NCI-H524 (cell line): ENCODE data around the gene ADAMTSL5.
A peak's percentile ranks its signal among the peaks of the same experiment; 100 is the strongest.
"Not testable (repeated sequence)": the region's sequence is repeated elsewhere in the genome, so short reads cannot be mapped to it uniquely, and the experiment has no call there.

Experiments used
- DNase-seq, 2 experiments: peaks; one replicate each; lab custom pipeline; 2025; lab: John Stamatoyannopoulos, UW

ADAMTSL5 gene

DNA sequence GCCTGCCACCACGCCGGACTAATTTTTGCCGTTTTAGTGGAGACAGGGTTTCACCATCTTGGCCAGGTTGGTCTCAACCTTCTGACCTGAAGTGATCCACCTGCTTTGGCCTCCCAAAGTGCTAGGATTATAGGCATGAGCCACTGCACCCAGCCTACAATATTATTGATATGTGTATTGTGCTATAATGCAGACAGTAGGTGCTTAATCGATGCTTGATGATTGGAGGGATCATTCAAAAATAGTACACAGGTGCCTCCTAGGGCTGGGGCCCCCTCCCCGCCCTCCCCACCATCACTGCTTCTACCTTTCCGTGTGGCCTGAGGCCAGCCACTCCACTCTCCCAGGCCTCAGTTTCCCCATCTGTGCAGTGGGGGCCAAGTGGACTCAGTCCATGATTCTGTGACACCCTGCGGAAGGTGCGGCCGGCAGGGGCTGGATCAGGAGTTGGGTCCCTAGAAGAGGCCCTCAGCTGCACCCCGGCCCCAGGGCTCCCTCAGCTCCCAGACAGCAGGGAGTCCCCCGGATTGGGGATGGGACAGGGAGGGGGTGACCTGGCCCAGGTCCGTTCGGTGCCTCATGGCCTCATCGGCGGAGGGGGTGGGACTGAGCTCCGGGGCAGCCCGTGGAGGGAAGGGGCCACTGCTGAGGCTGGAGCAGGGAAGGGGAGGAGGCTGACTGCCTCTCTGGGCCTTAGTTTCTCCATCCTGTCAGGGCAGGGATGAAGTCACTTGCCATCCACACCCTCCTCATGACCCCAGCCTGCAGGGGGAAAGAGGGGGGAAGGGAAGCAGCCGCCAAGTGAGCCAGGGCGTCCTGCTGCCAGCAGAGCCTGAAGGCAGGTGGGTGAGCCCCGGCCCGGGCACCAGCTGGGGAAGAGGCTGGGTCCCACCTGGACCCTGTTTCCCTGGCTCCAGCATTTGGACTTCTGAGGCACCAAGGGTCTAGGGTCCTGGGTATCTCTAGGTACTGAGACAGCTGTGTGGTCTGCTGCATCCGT, 1.2 kb downstream of the ADAMTSL5 start:
- no peak for DNase-seq

DNA sequence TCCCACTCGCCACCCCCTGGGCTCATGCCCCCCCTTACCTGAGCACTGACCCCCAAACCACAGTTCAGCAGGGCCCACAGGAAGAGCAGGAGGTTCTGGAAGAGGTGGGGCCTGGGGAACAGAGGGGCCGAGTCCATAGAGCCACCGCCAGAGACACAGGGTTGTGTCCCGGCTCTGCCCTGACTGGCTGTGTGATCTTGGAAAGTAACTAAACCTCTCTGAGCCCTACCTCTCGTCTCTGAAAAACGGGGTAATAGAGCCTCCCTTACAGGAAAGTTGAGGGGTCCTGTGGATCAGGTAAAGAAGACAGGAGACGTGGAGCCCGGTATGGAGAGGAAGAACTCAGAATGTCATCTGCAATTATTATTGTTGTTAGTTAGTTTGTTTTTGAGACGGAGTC, 2.0 kb downstream of the ADAMTSL5 start:
- no peak for DNase-seq

DNA sequence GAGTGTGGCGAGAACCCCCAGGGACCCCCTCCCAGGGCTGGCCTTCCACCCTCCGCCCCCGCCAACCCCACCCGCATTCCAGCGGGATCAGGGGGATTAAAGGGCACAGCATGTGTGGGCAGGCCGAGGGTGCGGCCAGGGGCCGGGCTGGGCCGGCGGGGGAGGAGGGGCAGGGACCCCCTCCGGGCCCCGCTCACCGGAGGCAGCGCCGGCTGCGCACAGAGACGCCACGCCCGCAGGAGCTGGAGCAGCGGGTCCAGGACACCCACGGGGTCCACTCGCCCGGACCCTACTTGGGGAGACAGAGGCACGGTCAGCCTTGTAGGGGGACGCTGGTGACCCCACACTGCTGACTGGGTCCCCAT, 2.4 kb downstream of the ADAMTSL5 start:
- no peak for DNase-seq

DNA sequence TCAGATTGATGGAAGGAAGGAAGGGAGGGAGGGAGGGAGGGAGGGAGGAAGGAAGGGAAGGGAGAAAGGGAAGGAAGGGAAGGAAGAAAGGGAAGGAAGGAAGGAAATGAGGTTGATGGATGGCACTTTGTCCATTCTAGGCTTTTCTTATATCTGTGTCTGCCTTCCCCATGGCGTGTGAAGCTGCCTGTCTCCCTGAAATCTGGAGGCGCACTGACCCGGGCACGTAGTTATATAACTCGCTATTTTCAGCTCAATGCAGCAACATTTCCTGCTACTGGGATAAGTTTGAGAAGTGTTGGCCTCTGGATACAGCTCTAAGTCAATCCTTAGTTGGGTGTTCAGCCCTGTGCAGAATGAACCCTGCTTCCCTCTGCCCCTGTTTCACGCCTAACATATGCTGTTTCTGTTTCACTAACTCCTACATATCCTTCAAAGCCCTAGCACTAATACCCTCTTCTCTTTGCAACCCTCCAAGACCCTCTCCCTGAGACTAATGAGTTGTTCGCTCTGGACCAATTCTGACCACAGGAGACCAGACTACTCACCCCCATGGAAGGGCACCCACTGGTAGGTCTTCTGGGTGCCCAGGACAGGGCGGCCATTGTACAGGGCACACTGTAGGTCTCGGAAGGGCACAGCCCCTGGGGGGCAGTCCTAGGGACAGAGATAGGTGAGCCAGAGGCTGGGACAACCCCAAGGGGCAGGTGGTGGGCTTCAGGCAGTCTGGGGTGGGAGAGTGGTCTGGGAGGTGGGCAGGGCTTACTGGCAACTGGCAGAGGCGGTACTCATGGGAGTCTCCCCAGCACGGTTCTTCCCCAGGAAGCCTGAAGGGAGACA, 3.0 kb downstream of the ADAMTSL5 start:
- no peak for DNase-seq

DNA sequence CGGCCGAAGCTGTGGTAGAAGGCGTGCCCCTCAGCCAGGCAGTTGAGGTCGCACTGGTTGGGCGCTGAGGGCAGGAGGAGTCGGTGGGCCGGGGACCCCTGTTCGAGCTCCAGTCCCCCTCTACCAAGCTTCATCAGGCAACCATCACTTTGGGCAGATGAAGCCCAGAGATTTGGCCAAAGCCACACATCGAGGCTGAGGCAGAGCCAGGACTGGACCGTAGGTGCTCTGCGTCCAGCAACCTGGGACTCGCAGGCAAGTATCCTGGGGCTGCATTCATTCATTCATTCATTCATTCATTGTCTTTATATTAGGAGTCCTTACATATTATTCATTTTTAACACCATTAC, 4.3 kb downstream of the ADAMTSL5 start:
- DNase-seq, result no peak

DNA sequence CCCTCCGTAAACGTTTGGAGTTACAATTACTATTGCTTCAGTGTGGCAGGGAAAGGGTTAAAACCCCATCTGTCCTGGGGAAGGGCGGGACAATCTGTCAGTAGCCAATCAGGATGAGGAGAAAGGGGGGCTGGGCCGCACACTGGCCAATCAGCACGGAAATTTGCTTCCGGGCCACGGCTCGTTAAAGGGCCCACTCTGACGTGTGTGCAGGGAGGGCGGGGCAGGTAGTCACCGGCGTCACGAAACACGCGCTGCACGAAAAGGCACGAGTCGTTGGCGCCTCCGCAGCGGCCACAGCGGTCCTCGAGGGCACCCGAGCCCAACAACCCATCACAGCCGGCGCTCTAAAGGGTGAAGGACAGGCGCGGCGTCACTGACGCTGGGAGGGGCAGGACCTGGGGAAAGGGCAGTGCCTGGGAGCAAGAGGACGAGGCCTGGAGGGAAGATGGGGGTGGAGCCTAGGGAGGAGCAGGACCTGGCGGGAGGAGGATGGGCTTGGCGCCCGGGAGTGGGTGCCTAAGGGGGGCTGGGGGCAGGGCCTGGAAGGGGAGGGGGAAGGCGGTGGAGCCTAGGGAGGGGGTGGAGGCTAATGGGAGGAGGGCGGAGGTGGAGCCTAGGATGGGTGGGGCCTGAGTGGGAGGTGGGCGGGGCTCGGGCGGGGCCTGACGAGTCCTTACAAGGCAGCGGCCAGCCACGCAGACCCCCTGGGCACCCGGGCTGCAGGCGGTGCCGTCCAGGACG, 4.9 kb downstream of the ADAMTSL5 start:
- DNase-seq, result peak; percentile 91 to 95

DNA sequence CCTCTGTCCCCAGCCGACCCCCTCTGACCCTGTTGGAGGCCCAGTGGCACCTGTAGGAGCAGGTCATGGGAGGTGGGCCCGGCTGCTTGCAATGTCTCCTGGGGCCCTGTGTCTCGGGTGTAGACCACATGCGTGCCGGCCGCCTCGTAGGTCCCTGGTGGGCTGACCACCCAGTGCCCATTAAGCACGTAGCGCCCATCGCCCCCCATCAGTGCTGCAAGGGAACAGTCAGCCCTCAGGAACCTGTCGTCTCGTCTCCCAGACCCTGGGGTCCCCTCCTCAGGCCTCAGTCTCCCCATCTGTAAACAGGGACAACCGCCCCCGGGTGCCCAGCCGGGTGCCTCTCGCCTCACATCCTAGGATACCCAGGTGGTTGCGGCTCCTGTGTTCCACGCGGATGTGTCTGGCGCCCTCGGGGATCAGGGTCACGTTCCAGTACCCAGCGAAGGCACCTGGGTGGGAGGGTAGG, 5.6 kb downstream of the ADAMTSL5 start:
- DNase-seq, result no peak

DNA sequence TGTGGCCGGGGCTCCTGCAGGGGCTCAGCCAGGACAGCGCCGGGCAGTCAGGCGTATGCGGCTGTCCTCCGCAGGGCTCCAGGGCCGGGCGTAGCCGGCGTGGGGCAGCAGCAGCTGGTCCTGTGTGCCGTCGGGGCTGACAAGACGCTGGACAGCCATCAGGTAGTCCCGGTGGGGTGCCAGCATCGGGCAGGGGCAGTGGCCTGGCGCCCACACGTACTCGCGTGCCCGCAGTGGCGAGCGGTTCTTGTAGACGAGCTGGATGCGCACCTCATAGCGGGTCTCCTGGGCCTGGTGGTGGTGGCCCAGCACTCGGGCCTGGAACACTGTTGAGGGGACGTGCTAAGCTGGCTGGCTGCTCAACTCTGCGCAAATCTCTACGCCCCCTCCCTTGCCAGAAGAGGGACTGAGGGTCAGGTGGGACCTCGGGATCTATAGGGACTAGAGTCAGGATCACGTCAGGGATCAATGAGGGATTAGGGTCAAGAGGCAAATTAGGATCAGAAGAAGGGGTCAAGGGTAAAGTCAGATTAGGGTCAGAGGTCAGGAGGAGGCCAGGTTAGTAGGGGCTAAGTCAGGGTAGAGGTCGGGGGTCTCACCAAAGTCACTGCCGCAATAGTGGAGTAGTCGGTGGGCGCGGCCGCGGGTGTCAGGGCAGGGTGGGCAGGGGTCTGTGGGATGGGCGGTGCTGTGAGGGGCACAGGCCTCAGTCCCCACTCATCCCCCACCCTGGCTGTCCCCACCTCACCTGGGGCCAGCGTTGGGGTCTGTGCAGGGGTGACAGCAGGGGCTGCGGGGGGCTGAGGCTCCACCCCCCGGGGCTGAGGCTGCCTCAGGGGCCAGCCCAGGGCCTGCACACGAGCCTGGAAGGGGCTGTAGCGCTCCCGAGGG, 6.6 kb downstream of the ADAMTSL5 start:
- no peak for DNase-seq

DNA sequence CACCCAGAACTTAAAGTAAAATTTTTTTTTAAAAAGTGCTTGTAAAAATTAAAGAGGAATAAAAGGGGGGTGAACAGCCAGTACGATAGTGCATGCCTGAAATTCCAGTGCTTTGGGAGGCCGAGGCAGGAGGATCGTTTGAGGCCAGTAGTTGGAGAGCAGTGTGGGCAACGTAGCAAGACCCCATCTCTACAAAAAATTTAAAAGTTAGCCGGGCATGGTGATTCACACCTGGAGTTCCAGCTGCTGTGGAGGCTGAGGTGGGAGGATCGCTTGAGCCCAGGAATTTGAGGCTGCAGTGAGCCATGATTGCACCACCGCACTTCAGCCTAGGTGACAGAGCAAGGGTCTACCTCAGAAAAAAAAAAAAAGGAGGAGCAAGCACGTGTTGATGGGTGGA, 7.8 kb downstream of the ADAMTSL5 start:
- DNase-seq, result no peak

DNA sequence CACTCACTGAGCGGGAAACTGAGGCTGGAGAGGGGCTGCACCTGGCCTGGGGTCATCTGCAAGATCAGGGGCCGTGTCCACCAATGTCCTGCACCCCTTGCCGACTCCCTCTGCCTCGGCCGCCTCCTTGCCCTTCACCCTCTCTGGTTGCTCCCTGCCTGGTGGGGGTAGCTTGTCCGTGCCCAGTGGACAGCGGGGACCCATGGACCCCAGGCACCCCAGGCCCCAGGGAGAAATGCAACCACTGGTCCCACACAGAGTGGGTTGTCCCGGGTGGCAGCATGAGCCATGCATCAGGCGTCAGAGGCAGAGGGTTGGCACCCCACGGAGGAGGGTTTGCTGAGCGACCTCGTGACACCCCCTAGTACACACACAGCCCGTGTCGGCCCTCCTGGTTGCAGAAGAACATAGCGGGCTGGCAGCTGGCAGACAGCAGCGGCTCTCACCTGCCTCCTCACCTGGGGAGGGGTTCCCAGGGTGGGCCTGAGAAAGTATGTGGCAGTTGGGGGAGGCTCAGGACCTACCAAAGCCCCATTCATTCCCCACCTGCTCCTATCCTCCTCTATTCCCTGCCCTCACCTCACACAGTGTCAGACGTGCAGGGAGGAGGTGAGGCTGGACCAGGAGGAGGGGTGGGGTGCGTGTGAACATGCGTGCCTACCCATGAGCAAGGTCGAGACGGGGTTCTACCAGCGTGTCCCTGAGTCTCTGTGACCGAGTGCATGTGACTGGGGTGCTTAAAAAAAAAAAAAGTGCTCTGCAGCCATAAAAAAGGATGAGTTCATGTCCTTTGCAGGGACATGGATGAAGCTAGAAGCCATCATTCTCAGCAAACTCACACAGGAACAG, 8.7 kb downstream of the ADAMTSL5 start:
- DNase-seq, result no peak

DNA sequence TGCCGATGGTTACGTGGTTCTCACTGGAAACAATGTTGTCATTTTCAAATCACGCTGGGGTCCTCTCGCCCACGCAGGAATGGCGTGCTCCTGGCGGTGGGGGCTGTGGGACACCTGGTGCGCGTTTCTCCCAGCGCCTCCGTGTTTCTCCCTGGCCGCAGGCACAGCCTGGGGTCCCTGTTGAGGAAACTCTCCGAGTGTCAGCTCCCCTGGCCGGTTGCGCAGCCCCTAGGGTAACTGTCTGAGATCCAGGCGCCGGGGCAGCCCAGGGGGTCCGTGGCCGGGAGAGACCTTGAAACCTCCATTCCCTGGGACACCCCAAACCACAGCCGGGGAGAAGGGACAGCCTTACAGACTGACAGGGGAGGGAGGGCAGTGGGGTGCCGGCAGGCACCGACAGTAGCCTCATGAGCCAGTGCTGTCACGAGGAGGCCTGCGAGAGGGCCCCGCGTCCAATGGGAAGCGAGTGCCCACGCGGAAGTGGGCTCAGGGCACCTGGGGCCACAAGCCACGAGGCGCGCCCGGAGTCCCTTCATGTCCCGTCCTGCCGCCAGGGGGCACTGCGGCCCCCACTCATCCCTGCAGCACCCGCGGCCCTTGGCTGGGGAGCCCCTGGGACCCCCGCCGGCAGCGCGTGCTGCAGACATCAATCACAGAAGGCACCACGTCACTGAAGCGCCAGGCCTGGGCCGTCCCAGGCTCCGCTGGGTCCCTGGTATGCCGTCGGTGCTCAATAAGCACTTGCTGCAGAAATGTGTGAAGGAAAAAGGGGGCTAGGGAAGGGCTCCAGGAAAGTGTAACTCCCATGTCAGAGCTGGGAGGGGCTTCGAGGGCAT, 9.5 kb downstream of the ADAMTSL5 start:
- peak in 1 of 2 experiments; percentile 40 for DNase-seq

DNA sequence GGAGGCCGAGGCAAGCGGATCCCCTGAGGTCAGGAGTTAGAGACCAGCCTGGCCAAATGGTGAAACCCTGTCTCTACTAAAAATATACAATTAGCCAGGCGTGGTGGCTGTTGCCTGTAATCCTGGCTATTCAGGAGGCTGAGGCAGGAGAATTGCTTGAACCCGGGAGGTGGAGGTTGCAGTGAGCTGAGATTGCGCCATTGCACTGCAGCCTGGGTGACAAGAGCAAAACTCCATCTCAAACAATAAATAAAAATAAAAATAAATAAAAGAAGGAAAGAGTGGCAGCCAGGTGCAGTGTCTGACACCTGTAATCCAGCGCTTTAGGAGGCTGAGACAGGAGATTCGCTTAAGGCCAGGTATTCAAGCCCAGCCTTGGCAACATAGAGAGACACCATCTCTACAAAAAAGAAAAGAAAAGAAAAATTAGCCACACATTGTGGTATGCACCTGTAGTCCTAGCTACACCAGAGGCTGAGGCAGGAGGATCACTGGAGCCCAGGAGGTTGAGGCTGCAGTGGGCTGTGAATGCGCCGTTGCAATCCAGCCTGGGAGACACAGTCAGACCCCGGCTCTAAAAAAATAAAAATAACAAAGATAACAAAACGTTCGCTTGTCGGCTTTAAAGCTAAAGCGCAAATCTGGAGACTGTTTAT, 10.3 kb downstream of the ADAMTSL5 start:
- DNase-seq, result no peak

DNA sequence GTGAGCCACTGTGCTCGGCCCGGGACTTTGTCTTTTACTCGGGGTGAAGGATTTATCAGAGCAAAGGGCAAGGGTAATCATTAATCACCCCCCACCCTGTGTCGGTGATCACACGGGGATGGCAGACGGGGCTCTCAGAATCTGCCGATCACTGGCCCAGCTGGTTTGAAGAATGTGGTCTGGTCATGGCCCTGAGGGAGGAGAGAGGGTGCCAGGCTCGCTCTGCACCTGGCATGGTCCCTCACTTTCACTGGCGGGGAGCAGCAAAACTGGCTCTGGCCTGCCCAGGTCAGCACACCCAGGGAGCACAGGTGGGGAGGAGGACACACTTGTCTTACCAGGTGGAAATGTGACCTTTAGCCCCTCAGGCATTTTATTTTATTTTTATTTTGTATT, 11.6 kb downstream of the ADAMTSL5 start:
- DNase-seq, result no peak

DNA sequence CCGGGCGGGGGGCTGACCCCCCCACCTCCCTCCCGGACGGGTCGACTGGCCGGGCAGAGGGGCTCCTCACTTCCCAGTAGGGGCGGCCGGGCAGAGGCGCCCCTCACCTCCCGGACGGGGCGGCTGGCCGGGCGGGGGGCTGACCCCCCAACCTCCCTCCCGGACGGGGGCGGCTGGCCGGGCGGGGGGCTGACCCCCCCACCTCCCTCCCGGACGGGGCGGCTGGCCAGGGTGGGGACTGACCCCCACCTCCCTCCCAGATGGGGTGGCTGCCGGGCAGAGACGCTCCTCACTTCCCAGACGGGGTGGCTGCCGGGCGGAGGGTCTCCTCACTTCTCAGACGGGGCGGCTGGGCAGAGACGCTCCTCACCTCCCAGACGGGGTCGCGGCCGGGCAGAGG, 13.6 kb downstream of the ADAMTSL5 start:
- not testable (repeated sequence) for DNase-seq

DNA sequence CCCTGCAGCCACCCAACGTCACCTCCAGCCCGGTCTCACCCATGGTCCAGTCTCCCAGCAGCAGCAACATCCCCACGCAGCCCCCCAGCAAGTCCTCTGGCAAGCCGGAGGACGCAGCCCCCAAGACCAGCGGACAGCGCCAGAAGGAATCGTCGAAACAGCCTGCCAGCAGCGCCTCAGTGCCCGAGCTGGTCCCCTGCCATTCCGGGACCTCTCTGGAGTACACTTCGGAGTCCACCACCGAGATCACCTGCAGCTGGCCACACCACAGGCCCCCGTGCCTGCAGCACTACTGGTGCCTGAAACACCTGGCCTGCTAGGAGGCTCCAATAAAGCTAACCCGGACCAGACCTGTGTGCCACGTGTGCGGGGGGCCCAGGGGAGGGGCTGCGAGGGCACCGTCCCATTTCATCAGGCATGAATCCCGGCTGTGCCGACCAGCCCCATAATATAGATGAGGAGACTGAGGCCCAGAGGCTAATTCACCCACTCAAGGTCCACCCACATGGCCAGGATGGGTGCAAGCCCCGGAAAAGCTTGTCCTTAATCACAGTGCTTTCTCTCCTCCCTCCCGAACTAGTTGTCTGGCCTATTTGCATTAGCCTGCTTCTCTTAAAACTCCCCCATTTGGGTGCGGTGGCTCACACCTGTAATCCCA, 15.1 kb downstream of the ADAMTSL5 start:
- DNase-seq, result no peak

DNA sequence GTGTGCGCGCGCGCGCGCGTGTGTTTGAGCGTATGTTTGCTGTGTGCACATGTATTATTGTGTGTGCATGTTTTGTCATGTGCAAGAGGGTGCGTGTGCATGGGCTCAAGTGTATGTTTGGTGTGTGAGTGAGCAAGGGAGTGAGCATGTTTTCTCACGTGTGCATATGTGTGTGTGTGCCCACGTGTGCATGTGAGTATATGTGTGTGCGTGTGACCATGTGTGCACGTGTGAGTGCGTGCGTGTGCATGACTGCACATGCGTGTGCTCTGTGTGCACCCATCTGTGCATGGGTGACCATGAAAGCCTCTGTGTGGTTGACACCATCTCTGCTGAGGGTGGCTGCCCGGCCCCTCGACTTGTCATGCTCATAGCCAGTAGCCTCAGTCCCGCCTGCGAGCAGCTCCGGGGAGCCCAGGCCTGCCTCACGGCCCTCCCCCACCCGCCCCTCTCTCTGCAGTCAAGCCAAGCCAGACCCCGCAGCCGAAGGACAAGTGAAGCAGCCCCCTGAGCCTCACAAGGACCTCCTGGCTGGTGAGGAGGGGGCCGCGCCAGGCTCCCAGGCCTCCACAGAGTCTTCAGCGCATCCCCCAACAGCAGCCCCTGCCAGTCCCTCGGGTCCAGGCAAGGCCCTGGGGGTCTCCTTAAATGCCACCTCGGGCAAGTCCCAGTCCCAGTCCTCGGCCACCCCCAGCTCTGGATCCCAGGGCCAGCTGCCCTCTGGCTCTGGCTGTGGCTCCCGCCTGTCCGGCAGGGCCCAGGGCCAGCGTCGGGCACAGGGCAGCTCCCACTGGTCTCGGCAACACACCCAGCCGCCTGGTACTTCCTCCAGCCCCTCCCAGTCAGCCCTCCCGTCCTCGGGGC, 15.9 kb downstream of the ADAMTSL5 start:
- no peak for DNase-seq
